ENCODE data around the gene MAP3K7CL.

Gene MAP3K7CL

DNA sequence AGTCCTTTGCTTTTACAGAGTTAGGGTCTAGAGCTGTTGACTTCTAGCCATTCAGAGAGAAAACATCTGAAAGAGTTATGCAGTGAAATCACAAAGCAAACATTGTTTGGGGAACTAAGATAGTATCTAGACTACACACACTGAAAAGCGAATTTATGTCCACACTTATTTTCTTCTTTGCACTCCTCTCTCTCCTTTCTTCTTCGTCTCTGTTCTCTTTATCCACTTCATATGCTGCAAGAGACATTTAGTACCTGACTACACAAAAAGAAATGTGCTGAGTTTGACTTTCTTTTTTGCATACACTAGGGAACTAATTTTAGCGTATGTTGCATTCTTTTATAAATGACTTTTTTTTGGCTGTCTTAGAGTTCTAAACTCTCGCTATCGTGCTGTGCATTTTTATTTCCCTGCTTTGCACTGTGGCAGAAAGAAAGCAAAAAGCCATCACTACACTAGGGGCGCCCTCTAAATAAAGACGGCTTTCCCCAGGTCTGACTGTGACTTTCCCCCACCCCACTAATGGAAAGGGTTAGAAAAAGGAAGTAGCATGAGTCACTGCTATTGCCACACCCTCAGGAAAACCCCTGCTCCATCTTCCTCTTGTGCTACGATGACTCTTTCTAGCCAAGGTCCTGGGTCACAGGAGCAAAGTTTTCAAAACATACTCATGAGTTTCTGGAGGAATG lies 65.7 kb downstream of the MAP3K7CL start:
- peak; percentile 43 for DNase-seq (ENCODE audit: low read depth)

DNA sequence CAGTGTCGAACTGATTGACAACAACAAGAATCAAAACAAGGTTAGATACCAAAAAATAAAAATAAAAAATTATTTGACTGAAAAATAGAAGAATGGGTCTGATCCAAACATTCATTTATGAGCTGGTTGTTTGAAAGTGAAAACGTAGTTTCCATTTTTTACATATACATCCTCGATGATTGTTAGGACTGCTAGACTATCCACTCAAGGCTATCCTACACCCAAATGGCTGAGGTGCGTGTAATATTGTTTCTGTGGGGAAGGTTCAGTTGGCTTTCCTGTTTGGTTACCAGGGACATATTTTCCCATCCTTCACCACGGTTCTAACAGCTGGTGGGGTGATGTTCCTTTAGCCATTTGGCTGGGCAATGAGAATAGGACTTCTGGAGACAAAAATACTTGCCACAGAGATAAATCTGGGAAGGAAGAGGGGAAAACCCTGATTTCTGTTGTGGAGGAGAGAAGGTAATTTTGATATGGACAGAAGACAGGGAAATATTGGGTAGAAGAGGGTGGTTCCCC lies 66.3 kb downstream of the MAP3K7CL start:
- no peak for DNase-seq (ENCODE audit: low read depth)

DNA sequence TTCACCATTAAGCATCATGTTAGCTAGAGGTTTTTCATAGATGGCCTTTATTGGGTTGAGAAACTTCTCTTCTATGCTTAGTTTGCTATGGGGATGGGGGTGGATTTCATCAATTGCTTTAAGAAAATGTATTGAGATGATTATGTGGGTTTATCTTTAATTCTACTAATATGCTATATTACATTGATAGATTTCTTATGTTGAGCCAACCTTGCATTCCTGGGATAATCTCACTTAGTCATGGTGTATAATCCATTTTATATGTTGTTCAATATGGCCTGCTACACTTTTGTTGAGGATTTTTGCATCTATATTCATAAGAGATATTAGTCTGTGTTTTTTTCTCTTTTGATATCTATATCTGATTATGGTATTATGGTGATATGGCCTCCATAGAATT lies 70.7 kb downstream of the MAP3K7CL start:
- no peak for DNase-seq (ENCODE audit: low read depth)

DNA sequence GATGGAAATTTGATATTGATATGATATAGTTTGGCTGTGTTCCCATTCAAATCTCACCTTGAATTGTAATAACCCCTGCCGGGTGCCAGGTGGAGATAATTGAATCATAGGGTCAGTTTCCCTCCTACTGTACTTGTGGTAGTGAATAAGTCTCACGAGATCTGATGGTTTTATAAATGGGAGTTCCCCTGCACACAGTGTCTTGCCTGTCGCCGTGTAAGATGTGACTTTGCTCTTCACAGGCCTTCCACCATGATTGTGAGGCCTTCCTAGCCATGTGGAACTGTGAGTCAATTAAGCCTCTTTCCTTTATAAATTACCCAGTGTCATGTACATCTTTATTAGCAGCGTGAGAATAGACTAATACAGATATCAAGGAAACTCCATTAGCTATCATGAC lies 74.6 kb downstream of the MAP3K7CL start:
- no peak for DNase-seq (ENCODE audit: low read depth)

DNA sequence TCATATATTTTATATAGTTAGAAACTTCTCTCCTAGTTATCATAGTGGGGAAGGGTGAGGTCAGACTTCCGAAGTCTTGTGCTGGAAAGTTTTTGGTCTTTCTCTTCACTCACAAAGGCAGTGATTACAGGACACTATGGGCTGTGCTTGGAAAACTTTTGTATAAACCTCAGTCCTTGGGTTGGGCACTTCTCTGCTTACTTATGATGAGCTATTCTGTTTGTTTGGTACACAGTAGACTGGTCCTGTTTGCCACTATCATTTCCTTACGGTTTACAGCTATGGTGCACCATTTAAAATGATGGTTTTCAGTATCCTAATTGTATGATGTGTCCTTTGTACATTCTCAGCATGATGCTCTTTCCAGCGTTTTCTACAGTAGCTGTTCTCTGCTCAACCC lies 75.5 kb downstream of the MAP3K7CL start:
- DNase-seq (ENCODE audit: low read depth): no peak

DNA sequence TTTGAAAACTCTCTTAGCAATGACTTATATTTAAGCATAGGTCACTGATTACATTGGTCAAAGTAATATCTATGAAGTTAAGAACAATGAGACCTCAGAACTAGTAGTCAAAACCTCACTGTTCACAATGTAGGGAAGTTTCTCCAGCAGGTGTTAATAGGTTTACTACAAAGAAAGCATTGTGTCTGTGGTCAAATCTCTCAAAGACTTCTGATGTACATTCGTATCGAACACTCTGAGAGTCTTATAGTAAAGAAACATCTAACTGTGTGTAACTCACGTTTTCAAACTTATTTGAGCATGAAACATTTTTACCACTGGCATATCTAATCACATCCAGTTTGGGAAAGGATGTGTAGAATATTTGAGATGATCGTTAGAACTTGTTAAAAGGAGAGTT lies 76.0 kb downstream of the MAP3K7CL start:
- no peak for DNase-seq (ENCODE audit: low read depth)

DNA sequence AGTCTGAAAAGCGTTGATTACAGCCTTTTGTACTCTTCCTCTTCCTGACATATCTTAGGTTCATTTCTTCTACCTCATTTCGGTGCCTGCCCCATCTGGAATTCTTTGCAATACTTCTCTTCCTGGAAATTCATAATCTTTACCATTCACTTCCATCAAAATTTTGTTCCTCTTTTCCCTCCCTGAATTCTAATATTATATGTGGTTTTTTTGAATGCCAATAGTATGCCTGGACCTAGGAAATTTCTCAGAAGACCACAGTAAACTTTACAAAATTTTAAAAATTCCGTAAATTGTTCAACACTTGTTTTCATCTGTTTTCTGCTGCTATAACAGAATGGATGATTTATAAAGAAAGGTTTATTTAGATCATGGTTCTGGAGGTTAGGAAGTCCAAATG lies 76.8 kb downstream of the MAP3K7CL start:
- DNase-seq (ENCODE audit: low read depth): no peak

DNA sequence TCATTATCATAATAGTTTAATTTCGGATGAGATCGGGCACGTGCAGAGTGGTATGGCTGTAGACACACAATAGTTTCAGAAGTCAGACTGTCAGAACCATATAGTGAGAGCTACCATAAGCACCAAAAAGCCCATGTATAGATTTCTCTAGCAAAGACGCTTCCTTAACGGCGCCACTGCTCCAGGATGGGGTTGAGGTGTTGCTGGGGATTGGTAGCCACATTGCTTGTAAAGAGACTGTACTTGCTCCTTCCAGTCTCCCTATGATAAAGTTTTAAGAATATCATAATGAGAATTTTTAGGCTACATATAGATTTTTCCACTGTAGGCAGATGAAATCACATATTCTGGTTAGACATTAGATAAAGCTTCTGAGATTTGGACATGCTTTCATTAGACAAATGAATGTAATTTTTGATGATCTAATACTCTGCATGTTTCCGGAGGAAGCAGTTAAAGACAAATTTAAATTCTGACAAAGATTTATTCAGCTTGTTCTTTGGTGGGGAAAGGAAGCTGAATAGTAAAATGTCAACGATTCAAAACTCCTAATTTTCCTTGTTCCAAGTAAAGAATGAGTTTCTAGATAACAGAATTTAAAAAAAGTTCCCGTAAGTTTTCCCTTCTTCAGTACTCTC lies 77.7 kb downstream of the MAP3K7CL start:
- DNase-seq (ENCODE audit: low read depth): no peak

DNA sequence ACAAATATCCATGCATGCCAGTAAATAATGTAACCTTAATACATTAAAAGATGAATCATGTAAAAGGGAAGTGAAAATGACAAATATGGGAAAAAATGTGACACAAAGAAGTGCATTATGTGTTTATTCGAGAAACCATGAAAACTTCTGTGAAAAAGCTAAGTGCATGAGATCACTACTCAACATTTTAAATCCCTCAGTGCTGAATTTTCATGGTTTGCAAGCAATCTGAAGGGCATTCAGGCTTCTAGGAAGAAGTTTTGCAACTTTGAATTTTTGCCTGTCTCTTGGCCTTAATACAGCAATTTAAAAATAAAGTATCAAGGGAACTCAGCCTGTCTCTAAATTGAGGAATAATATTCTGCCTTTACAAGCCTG lies 78.2 kb downstream of the MAP3K7CL start:
- no peak for DNase-seq (ENCODE audit: low read depth)

DNA sequence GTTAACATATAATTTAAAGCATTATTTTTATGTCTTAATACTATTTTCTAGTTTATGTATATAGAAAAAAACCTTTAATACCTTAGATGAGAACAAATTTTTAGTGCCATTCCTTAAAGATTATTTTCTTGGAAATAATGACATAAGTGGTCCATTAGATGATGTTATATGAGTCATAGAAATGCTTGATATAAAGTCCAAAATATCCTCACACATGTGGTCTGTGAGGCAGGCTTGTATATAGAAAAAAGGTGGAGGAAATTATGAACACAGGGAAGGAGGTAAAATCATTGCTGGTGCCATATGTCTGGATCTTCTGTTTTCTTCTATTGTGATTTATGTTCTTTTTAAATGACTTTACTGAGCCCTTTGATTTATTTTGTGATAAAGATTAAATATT lies 79.3 kb downstream of the MAP3K7CL start:
- DNase-seq (ENCODE audit: low read depth): no peak

DNA sequence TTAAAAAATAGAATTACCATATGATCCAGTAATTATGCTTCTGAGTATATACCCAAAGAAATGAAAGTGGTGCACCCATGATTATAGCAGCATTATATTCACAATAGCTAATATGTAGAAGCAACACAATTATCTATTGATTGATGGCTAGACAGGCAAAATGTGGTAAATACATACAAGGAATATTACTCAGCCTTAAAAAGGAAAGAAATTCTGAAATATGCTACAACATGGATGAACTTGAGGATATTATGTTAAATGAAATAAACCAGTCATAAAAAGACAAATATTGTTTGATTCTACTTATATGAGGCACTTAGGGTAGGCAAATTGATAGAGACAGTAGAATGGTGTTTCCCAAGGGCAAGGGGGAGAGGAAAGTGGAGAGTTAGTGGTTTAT lies 80.8 kb downstream of the MAP3K7CL start:
- DNase-seq (ENCODE audit: low read depth): no peak

DNA sequence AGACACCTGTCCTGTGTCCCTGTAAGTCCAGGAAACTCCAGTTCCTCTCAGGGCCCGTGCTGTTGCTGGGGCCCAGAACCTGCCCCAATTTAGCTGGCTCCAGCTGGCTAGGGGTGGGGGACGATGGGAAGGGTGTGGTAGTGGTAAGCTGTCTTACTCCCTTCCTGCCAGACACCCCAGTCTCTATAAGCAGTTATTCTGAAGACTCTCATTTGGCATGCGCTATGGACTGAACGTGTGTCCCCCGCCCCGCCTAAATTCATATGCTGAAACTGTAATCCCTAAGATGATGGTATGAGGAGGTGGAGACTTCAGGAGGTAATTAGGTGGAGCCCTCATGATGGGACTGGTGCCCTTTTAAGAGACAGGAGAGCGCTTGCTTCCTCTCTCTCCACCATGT lies 82.0 kb downstream of the MAP3K7CL start:
- no peak for DNase-seq (ENCODE audit: low read depth)

DNA sequence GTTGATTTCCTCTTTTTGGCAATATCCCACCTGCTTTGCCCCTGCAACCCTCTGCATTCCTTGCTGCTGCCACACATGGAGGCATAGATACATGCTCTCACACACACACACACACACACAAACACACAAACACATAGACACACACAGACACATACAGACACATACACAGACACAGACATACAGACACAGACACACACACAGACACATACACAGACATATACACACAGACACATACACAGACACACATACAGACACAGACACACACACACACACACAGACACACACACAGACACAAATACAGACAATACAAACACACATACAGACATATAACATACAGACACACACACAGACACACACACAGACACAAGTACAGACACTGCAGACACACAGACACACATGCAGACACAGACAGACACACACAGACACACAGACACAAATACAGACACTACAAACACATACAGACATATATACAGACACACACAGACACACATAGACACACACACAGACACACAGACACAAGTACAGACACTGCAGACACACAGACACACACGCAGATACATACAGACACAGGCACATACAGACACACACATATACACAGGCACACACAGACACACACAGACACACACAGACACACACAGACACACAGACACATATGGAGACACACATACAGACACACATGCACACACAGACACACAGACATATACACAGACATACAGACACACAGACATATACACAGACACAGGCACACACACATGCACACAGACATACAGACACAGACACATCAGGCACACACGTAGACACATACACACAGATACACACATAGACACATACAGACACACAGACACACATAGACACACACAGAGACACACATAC lies 83.3 kb downstream of the MAP3K7CL start:
- DNase-seq (ENCODE audit: low read depth): no peak

DNA sequence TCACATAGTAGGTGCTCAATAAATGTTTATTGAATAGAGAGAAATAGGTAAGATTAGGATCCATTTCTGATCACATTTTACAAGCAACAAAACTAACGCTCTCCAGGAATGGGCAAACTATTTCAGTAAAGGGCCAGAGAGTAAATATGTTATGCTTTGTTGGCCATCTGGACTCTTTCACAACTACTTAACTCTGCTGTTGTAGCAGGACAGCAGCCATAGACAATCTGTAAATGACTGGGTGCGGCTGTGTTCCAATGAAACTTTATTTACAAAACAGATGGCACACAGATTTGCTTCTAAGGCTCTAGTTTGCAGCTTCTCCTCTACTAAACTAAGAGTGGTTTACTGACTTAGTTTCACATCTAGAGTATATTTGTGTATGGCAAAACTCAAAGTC lies 85.3 kb downstream of the MAP3K7CL start:
- no peak for DNase-seq (ENCODE audit: low read depth)

DNA sequence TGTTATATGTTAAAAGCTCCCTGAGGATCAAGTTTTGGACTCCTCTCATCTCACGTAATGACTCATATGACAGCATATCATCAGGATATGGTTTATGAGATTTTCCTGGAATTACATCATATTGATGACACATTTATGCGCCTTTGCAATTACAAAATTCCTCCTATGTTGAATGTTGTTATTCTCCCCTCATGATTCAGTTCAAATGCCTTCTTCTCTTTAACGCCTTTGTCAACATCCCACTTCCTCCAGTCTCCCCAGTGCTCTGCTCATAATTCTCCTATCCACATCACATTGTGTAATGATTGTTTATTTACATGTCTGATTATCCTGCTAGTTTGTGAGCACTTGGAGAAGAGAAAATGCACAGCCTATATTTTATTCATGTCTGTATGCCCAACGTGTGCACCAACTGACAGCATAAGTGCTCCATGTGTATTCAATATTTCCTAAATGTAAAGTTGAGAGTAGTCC lies 87.4 kb downstream of the MAP3K7CL start:
- no peak for DNase-seq (ENCODE audit: low read depth)

DNA sequence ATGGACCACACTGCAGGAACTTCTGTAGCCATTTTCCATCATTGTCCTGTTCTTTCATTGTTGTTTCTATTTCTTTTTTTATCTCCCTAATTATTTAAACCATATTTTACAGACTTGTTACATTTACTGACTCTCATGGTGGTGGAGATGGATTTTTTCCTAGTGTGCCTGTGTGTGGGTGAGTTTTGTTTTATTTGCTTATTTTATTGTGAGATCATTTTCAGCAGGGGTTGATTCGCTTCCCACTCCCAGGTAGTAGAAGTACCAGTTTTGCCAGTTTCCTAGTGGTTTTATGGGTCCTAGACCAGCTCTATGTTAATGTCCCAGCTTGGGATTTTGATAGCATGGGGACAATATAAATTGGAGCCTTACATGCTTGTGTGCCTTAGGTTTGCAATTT lies 88.3 kb downstream of the MAP3K7CL start:
- DNase-seq (ENCODE audit: low read depth): no peak

DNA sequence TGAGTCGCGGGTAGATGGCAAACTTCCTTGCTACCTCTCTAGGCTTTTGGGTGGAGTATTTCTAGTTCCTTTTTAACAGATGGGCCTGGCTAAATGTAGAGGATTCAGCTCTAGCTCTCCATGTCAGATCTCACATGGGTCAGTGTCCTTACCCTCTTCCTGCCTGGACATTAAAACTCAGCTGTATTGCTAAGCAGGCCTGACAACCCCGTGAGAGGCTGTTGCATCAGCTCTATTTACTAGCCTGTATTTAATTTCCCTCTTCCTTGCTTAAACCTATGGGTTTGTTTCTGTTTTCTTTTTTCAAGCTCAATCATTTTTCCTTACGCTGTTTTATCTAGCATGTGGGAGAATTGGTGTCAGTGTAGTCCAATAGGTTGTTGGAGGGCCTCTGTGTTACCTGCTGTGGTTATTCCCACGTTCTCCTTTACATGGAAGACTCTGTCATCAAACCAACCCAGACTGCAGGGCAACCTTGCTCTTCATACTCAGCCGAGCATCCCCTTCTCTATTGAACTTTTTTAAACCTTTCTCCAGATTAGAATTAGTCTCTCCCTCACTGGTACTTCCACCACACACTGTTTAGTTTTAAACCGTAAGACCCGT lies 88.8 kb downstream of the MAP3K7CL start:
- DNase-seq (ENCODE audit: low read depth): no peak

DNA sequence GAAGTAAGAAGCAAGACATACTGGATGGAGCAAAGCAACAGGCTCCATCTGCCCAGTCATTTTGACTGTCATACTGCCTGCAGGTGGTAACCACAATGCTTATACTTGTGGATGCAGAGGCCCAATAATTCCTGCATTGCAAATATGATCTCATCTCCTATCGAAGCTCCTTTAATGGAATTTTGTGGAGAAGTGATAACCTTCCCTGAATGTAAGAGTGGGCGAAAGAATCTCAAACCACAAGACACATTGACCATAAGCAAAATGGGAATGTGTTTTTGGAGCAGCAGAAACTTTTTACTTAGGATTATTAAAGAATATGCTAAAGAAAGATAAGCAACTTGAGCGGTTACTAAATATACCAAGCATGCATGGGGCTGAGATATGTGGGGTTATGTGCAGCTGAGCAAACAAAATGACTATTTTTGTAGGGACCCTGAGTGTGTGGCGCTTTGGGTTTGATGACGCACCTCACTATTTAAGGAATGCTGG lies 90.9 kb downstream of the MAP3K7CL start:
- DNase-seq (ENCODE audit: low read depth): no peak

DNA sequence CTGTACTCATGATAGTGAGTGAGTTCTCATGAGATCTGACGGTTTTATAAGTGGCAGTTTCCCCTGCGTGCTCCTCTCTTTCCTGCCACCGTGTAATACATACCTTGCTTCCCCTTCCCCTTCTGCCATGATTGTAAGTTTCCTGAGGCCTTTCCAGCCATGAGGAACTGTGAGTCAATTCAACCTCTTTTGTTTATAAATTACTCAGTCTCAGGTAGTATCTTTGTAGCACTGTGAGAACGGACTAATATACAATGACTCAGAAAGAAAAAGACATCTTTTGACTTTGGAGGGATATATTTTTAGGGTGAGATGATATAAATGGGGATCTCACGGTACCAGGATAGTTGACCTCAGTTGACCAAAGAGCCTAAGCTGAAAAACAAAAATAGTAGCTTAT lies 93.6 kb downstream of the MAP3K7CL start:
- DNase-seq (ENCODE audit: low read depth): no peak

Measured in stimulated activated CD8-positive, alpha-beta memory T cell treated with anti-CD3 and anti-CD28 coated beads, Interleukin-12 subunit alpha, Interleukin-12 subunit beta, amount 100 ng/mL, for 1 hour (primary cell).